ENCODE results near the gene USP40.

DNA sequence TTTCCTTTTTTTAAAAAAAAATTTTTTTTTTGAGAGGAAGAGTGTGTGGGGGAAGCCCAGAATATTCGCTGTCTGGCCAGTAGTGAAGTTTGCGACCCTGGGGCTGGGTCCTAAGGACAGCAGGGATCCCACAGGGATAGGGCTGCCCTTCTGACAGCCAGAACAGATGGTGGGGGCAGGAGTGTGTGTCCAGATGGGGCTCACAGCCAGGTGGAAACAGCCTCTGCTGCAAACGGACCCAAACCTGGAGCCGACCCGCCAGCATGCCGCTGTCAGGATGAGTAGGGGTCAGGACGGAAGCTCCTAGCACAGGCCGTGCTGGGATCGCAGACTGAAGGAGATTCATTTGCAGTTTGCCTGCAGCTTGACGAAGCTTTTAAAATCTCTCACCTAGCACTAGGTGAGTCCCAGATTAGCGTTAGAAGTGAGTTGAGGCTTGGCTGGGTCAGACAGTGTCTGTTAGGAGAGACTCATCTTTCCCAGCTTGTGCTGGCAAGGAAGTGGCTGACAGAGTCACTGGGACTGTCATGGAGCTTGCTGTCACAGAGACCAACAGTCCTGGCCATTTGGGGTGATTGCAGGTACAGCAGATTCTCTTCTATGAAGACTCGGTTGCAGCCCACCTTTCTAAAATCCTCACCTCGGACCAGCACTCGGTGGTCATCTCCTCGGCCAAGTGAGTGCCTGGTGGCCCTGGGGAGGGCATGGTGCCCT, 118.9 kb downstream of the USP40 start:
- no peak for TF ChIP-seq TCF7L2 (IDR thresholded peaks at IDR 0.05; ENCODE audit: borderline replicate concordance, extremely low read depth, insufficient read depth, insufficient read length)
- TF ChIP-seq, protein P1, sequence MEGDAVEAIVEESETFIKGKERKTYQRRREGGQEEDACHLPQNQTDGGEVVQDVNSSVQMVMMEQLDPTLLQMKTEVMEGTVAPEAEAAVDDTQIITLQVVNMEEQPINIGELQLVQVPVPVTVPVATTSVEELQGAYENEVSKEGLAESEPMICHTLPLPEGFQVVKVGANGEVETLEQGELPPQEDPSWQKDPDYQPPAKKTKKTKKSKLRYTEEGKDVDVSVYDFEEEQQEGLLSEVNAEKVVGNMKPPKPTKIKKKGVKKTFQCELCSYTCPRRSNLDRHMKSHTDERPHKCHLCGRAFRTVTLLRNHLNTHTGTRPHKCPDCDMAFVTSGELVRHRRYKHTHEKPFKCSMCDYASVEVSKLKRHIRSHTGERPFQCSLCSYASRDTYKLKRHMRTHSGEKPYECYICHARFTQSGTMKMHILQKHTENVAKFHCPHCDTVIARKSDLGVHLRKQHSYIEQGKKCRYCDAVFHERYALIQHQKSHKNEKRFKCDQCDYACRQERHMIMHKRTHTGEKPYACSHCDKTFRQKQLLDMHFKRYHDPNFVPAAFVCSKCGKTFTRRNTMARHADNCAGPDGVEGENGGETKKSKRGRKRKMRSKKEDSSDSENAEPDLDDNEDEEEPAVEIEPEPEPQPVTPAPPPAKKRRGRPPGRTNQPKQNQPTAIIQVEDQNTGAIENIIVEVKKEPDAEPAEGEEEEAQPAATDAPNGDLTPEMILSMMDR (IDR thresholded peaks at IDR 0.05 in 2 of 3, conservative IDR thresholded peaks at IDR 0.05 in 1 of 3; ENCODE audit: borderline replicate concordance in 1 of 3, insufficient read depth in 1 of 3, low read depth in 2 of 3, low read length in 2 of 3), result no peak
- no peak for TF ChIP-seq POLR2A (IDR thresholded peaks at IDR 0.05; ENCODE audit: borderline replicate concordance, extremely low read depth, insufficient read depth, insufficient read length)
- no peak for TF ChIP-seq FOSL1 (IDR thresholded peaks at IDR 0.05; ENCODE audit: low read depth)
- TF ChIP-seq YY1 (IDR thresholded peaks at IDR 0.05; ENCODE audit: extremely low read depth, insufficient replicate concordance, low read depth, low read length), result no peak
- TF ChIP-seq POLR2AphosphoS5 (IDR thresholded peaks at IDR 0.05; ENCODE audit: low read depth, low read length), result no peak
- no peak for TF ChIP-seq EZH2 (IDR thresholded peaks at IDR 0.05)
- TF ChIP-seq, protein P2, sequence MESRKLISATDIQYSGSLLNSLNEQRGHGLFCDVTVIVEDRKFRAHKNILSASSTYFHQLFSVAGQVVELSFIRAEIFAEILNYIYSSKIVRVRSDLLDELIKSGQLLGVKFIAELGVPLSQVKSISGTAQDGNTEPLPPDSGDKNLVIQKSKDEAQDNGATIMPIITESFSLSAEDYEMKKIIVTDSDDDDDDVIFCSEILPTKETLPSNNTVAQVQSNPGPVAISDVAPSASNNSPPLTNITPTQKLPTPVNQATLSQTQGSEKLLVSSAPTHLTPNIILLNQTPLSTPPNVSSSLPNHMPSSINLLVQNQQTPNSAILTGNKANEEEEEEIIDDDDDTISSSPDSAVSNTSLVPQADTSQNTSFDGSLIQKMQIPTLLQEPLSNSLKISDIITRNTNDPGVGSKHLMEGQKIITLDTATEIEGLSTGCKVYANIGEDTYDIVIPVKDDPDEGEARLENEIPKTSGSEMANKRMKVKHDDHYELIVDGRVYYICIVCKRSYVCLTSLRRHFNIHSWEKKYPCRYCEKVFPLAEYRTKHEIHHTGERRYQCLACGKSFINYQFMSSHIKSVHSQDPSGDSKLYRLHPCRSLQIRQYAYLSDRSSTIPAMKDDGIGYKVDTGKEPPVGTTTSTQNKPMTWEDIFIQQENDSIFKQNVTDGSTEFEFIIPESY (IDR thresholded peaks at IDR 0.05; ENCODE audit: extremely low read depth, insufficient replicate concordance, low read length), result no peak
- TF ChIP-seq, protein P3, sequence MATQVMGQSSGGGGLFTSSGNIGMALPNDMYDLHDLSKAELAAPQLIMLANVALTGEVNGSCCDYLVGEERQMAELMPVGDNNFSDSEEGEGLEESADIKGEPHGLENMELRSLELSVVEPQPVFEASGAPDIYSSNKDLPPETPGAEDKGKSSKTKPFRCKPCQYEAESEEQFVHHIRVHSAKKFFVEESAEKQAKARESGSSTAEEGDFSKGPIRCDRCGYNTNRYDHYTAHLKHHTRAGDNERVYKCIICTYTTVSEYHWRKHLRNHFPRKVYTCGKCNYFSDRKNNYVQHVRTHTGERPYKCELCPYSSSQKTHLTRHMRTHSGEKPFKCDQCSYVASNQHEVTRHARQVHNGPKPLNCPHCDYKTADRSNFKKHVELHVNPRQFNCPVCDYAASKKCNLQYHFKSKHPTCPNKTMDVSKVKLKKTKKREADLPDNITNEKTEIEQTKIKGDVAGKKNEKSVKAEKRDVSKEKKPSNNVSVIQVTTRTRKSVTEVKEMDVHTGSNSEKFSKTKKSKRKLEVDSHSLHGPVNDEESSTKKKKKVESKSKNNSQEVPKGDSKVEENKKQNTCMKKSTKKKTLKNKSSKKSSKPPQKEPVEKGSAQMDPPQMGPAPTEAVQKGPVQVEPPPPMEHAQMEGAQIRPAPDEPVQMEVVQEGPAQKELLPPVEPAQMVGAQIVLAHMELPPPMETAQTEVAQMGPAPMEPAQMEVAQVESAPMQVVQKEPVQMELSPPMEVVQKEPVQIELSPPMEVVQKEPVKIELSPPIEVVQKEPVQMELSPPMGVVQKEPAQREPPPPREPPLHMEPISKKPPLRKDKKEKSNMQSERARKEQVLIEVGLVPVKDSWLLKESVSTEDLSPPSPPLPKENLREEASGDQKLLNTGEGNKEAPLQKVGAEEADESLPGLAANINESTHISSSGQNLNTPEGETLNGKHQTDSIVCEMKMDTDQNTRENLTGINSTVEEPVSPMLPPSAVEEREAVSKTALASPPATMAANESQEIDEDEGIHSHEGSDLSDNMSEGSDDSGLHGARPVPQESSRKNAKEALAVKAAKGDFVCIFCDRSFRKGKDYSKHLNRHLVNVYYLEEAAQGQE (IDR thresholded peaks at IDR 0.05; ENCODE audit: low read depth), result no peak
- no peak for TF ChIP-seq EGR1 (IDR thresholded peaks at IDR 0.05; ENCODE audit: low read depth)
- no peak for TF ChIP-seq JUND (IDR thresholded peaks at IDR 0.05)
- no peak for TF ChIP-seq RAD21 (IDR thresholded peaks at IDR 0.05; ENCODE audit: low read depth)
- no peak for TF ChIP-seq ZFX (IDR thresholded peaks at IDR 0.05)
- no peak for TF ChIP-seq SRF (IDR thresholded peaks at IDR 0.05; ENCODE audit: low read depth)

All from HCT116 (cell line).